Raji (cell line): ENCODE measurements around the gene CPA4.

Experiments used
- POLR2A ChIP-seq: IDR thresholded peaks from 2 replicates; pipeline ENCODE4 v1.6.1; 2011; ENCODE audit warnings: low read depth, low read length, control low read depth; ENCODE audit not compliant: insufficient read depth

CPA4 gene

DNA sequence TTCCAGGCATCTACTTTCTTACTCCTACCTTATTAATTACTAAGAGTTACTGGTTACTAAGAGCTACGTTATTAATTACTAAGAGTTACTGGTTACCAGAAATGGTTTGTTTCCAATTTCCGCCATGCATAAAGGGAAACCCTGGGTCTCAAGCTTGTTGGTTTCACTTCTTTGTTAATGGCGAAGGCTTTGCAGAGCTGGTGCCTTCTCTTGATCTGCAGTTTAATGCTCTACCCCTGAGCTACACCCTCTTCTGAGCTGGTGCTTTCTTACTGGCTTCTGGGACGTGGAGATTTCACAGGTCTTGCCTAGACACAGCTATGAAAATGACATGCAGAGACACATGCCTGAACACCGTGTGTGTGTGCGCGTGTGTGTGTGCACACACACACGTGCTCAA lies 560 bp downstream of the CPA4 start:
- TF ChIP-seq POLR2A, result no peak

GRCh38 chr7:130294314-130294713 lies 1.4 kb downstream of the CPA4 start:
- no peak for TF ChIP-seq POLR2A

DNA sequence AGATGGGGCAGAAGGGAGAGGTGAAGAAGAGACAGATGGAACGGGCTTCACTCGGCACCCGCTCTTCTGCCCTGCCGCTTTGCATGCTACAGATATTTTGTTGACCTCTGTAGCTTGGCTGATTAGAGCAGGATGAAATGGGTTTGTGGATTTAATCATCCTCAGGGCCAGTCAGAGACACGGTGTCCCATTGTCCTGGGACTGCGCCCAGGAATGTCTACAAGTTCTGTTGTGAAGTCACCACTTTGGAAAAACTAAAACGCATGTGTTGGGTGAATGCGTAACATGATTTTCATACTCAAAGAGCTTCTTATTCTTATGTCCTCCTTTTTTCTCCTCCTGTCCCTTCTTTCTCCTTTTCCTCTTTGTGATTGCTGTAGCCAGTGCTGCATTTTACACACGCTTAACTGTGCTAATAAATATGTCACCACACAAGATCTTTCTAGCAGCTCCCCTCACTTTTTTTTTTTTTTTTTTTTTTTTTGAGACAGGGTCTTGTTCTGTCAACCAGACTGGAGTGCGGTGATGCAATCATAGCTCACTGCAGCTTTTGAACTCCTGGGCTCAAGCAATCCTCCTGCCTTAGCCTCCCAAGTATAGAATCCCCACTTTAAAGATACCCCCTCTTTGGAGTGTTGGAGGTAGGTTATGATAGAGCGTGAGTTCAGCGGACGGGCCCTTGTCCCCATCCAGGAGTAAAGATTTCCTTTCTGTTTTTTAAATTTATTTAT lies 3.4 kb downstream of the CPA4 start:
- TF ChIP-seq POLR2A, result no peak

- TF ChIP-seq POLR2A, result no peak
Measured at GRCh38 chr7:130297628-130298543, 4.9 kb downstream of the CPA4 start.

DNA sequence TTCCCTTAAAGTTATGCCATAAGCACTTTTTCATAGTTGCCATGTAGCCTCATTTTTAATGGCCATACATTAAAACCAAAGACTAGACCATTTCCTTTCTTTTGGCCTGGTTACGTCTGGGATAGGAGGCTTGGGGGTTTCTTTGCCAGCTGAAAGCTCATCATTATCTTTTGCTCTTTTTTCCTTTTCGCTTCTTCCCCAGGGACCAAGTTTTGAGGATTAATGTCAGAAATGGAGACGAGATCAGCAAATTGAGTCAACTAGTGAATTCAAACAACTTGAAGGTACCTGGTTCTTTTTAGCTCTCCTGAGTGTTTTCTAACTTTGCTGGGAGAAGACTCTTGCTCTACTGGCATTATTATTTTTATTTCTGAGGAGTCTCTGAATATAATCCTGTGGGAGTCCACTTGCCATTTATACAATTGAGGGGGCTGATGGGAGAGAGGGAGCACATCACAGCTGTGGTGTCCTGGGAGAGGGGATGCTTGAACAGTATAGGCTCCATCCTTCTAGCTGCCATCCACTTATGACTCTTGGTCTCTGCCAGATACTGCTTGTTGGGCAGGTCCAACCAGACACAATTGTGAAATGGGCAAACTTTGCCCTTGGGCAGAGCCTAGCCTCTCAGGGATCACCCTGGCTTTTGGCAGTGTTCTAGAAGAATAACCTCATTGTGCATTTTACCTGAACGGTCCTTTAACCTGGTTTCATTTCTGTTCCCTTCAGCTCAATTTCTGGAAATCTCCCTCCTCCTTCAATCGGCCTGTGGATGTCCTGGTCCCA lies 5.8 kb downstream of the CPA4 start:
- TF ChIP-seq POLR2A, result no peak

DNA sequence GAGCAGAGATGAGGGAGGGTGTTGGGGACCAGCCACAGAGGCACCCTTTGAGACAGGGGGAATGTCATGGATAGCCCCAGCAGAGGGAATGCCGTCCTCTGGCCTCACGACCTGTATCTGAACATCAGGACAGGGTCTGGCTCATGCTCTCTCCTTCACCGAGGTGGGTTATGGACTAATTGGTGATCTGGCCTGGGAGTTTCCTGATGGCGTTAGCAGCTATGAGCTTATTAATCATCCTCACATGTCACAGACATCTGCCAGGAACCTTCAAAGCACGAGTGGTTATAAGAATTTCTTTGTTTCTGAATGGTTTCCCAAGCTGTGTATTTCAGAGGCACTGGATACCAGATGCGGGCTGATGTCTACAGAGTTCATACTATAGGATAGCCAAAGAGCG lies 6.9 kb downstream of the CPA4 start:
- no peak for TF ChIP-seq POLR2A

GRCh38 chr7:130301501-130302020 lies 8.6 kb downstream of the CPA4 start:
- TF ChIP-seq POLR2A, result no peak

GRCh38 chr7:130302649-130303048 lies 9.7 kb downstream of the CPA4 start:
- no peak for TF ChIP-seq POLR2A

DNA sequence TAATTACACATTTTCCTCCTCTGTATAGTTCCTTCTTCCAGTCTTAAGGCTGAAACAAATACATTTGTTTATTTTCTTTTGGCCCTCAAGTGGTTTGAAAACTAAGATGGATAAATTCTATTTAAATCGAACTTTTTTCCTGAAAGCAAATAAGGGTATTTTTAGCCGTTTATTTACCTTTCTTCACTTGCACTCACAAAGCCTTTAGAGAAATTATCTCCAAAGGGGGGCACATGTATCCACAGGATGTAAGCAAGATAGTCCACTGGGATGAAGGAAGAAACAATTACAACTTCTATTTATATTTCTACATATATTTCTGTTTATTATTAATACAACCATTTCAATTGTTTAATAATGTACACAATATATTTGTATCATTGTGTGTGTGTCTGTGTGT lies 10.2 kb downstream of the CPA4 start:
- TF ChIP-seq POLR2A, result no peak

DNA sequence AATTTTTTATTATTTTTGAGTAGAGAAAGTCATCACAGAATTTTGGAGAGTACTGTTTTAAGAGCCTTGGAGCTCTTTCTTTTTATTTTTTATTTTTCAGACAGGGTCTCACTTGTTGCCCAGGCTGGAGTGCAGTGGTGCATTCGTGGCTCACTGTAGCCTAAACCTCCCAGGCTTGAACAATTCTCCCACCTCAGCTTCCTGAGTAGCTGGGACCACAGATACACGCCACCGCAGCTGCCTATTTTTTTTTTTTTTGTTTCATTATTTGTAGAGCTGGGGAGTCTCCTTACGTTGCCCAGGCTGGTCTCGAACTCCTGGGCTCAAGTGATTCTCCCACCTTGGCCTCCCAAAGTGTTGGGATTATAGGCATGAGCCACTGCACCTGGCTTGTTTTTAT lies 10.6 kb downstream of the CPA4 start:
- no peak for TF ChIP-seq POLR2A

- TF ChIP-seq POLR2A, result no peak
Measured at GRCh38 chr7:130303982-130304381, 11.0 kb downstream of the CPA4 start.

GRCh38 chr7:130304878-130305277 lies 11.9 kb downstream of the CPA4 start:
- TF ChIP-seq POLR2A, result no peak

- TF ChIP-seq POLR2A, result no peak
Measured at GRCh38 chr7:130305433-130306042, 12.6 kb downstream of the CPA4 start.

DNA sequence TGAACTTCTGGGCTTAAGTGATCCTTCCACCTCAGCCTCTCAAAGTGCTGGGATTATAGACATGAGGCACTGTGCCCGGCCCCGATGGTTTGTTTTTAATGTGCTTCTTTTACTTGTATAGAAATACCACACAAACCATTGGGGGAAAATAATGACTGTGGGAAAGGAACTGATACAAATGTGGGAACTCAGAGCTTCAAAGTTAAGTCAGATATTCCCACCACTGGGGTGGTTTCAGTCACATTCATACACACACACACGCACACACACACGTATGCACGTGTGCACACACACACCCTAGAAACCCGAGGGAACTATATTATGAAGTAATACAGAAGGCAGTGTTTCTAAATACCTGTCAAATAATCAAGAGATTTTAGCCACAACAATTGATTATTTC lies 17.0 kb downstream of the CPA4 start:
- TF ChIP-seq POLR2A, result no peak

DNA sequence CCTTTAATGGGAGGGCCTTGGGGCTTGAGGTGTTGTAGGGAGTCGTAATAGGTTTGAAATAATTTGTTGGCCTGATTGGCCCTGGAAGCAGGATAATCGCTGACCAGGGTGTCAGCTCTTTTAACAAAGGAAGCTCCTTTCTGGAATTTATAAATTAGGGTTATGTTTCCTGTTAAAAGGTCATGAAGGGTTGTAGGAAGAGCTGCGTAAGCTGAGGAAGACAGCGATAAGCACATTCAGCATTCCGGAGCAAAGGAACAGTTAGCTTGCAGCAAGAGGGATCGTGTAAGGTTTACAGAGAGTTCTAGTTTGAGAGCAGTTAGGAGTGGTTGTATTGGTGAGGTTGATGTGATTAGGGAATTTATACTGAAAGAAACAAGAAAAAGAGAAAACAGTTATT lies 21.3 kb downstream of the CPA4 start:
- TF ChIP-seq POLR2A, result no peak
